ENCODE data around the gene TBRG1.

- TF ChIP-seq CTCF (IDR thresholded peaks at IDR 0.05 in 4 of 5, conservative IDR thresholded peaks at IDR 0.05 in 1 of 5) (no peak), POLR2A (IDR thresholded peaks at IDR 0.05) (no peak)
Observed at GRCh38 chr11:124633355-124633754, 10.7 kb downstream of the TBRG1 start.

Data from gastrocnemius medialis (tissue), 4 donors.